Measurements from ENCODE around the gene CALB2.

- no peak for TF ChIP-seq EP300 (IDR thresholded peaks at IDR 0.05)
- no peak for TF ChIP-seq CTCF (IDR thresholded peaks at IDR 0.05)
- TF ChIP-seq POLR2AphosphoS5 (IDR thresholded peaks at IDR 0.05) = no peak
- no peak for TF ChIP-seq POLR2A (IDR thresholded peaks at IDR 0.05)
These were observed 18.1 kb upstream of the CALB2 start for GRCh38 chr16:71340406-71340805.
